ENCODE results near the gene ELL. TPM values are rescaled to one million over a fixed set of nuclear protein-coding genes. Genes with fewer than 3 reads are reported as not detected.
A peak's percentile ranks its signal among the peaks of the same experiment; 100 is the strongest.

The ELL gene
- total RNA-seq = 10 to 100 TPM; 21.8 to 30.8 (median 27.3) TPM

- DNase-seq (peak in 1 of 2 donors; percentile 35), ATAC-seq (peak; percentile 2 to 3)
- Histone ChIP-seq H3K4me1 (peaks cover 27 to 34% of the 10 kb centered on the region in 2 donors), H3K9me3 (no peaks in the 10 kb centered on the region), H3K27ac (peak within 1 kb of the TSS; percentile 97 to 100 (median 98)), H3K36me3 (no peaks in the 10 kb centered on the region), H3K4me3 (peak within 1 kb of the TSS; percentile 85 to 99 (median 95)), H3K27me3 (no peaks in the 10 kb centered on the region)
- intact Hi-C loops (cut with DNase I; ENCODE audit: low total_unique reads) = loop anchor here (1.0 to 5.0 kb wide), 6 partner anchors 21 to 541 kb away; partner anchors contain the start of genes FKBP8, KXD1, SLC25A42 and UBA52
- TF ChIP-seq CTCF (IDR thresholded peaks at IDR 0.05 in 4 of 5, conservative IDR thresholded peaks at IDR 0.05 in 1 of 5) (no peak), POLR2A (IDR thresholded peaks at IDR 0.05) (peak; percentile 99)
- in situ Hi-C loops (cut with MboI; ENCODE audit: low sequenced_read_pairs in 4 of 4) = no loop called here
These were observed at the start of gene ELL for GRCh38 chr19:18521692-18522123. ELL (minus strand) TSS chr19:18522070; CDS start chr19:18522055, 15 bp downstream.

GRCh38 chr19:18568367-18568766 lies 46.5 kb upstream of the ELL start:
- Histone ChIP-seq H3K4me1 (peaks cover 10 to 13% of the 10 kb centered on the region in 2 donors), H3K9me3 (no peaks in the 10 kb centered on the region), H3K27me3 (no peaks in the 10 kb centered on the region), H3K4me3 (no peak overlapping the region), H3K27ac (no peak overlapping the region), H3K36me3 (peaks cover 0 to 55% of the 10 kb centered on the region in 2 donors)
- intact Hi-C loops (cut with DNase I; ENCODE audit: low total_unique reads) (no loop called here), in situ Hi-C loops (cut with MboI; ENCODE audit: low sequenced_read_pairs in 4 of 4) (loop anchor here in 1 of 4 donors (25.0 kb wide), 1 partner anchor 106 kb away; no protein-coding TSS in a partner anchor)
- ATAC-seq (no peak), DNase-seq (no peak)
- no peak for TF ChIP-seq CTCF (IDR thresholded peaks at IDR 0.05 in 4 of 5, conservative IDR thresholded peaks at IDR 0.05 in 1 of 5)

- intact Hi-C loops (cut with DNase I; ENCODE audit: low total_unique reads) (no loop called here), in situ Hi-C loops (cut with MboI; ENCODE audit: low sequenced_read_pairs in 4 of 4) (loop anchor here in 1 of 4 donors (25.0 kb wide), 1 partner anchor 105 kb away; no protein-coding TSS in a partner anchor)
- DNase-seq (no peak), ATAC-seq (no peak)
- Histone ChIP-seq H3K36me3 (peaks cover 0 to 58% of the 10 kb centered on the region in 2 donors), H3K27me3 (no peaks in the 10 kb centered on the region), H3K4me1 (no peaks in the 10 kb centered on the region), H3K9me3 (no peaks in the 10 kb centered on the region), H3K4me3 (no peak overlapping the region), H3K27ac (no peak overlapping the region)
- TF ChIP-seq CTCF (IDR thresholded peaks at IDR 0.05 in 4 of 5, conservative IDR thresholded peaks at IDR 0.05 in 1 of 5) (no peak), POLR2A (IDR thresholded peaks at IDR 0.05) (no peak)
These were observed 45.1 kb upstream of the ELL start for GRCh38 chr19:18566953-18567352.

- no peak for ATAC-seq
- peaks cover 0 to 42% of the 10 kb centered on the region in 2 donors for H3K36me3 ChIP-seq
These were observed 40.2 kb upstream of the ELL start for GRCh38 chr19:18562086-18562485.

More at GRCh38 chr19:18562086-18562485, 40.2 kb upstream of the ELL start:
- intact Hi-C loops (cut with DNase I; ENCODE audit: low total_unique reads) = no loop called here
- Histone ChIP-seq H3K4me1 (peaks cover 0 to 15% of the 10 kb centered on the region in 2 donors), H3K27me3 (no peaks in the 10 kb centered on the region), H3K9me3 (no peaks in the 10 kb centered on the region), H3K4me3 (no peak overlapping the region), H3K27ac (peak overlapping the region; percentile 67 to 95 (median 72))
- TF ChIP-seq CTCF (IDR thresholded peaks at IDR 0.05 in 4 of 5, conservative IDR thresholded peaks at IDR 0.05 in 1 of 5) (no peak), POLR2A (IDR thresholded peaks at IDR 0.05) (no peak)
- in situ Hi-C loops (cut with MboI; ENCODE audit: low sequenced_read_pairs in 4 of 4) = loop anchor here in 1 of 4 donors (25.0 kb wide), 1 partner anchor 100 kb away; no protein-coding TSS in a partner anchor
- DNase-seq = no peak
